K562 (cell line): ENCODE measurements around the gene ACTC1.

Experiments used
- BRD9 ChIP-seq: fragments of 450-650 bp; IDR thresholded peaks from 2 replicates; pipeline ENCODE4 v1.6.1; 2018; ENCODE audit warnings: low read depth; ENCODE audit not compliant: partially characterized antibody
- EZH2 ChIP-seq: IDR thresholded peaks from 2 replicates; pipeline ENCODE4 v1.6.1; 2012; ENCODE audit warnings: low read depth, mild to moderate bottlenecking, inconsistent platforms, low read length, borderline replicate concordance
- JUN ChIP-seq, 2 experiments: sonication (generic) in 1 of 2; formaldehyde crosslinking in 1 of 2; IDR thresholded peaks; 2 replicates each; pipeline versions ENCODE4 v1.6.1 to v1.8.0; 2012 to 2022; ENCODE audit warnings: borderline replicate concordance in 2 of 2, mild to moderate bottlenecking in 2 of 2, improper control_type of control experiment in 1 of 2, low read depth in 1 of 2, low read length in 1 of 2, missing genetic modification reagents in 1 of 2
- JUND ChIP-seq, 2 experiments: IDR thresholded peaks; 2 replicates in 1 of 2; 3 replicates in 1 of 2; pipeline ENCODE4 v1.6.1; 2011; ENCODE audit warnings: borderline replicate concordance in 2 of 2, low read depth in 2 of 2, low read length in 2 of 2, improper control_type of control experiment in 1 of 2, missing biosample characterization in 1 of 2, missing genetic modification characterization in 1 of 2, missing genetic modification reagents in 1 of 2
- POLR2A ChIP-seq: fragments of 450-650 bp; conservative IDR thresholded peaks from 2 replicates; pipeline ENCODE4 v1.6.1; 2016
- PPARD ChIP-seq: fragments of 250-450 bp; sonication (Bioruptor Pico); IDR thresholded peaks from 2 replicates; pipeline ENCODE4 v1.8.0; 2022; ENCODE audit warnings: inconsistent platforms, mild to moderate bottlenecking, moderate library complexity
- SPI1 ChIP-seq: IDR thresholded peaks from 2 replicates; pipeline ENCODE4 v1.6.1; 2011; ENCODE audit warnings: low read depth, low read length, control low read depth, borderline replicate concordance
- ZBTB1 ChIP-seq: sonication (generic); formaldehyde crosslinking; IDR thresholded peaks from 2 replicates; pipeline ENCODE4 v1.8.1; 2023; ENCODE audit warnings: missing genetic modification reagents, low read depth, mild to moderate bottlenecking, borderline replicate concordance
- TF ChIP-seq, protein P1 (sequence below), 3 experiments: IDR thresholded peaks in 2 of 3; conservative IDR thresholded peaks in 1 of 3; 2 replicates each; pipeline ENCODE4 v1.5.1; 2011 to 2012; ENCODE audit warnings: low read length in 3 of 3, mild to moderate bottlenecking in 3 of 3, control low read depth in 2 of 3, improper control_type of control experiment in 1 of 3, inconsistent platforms in 1 of 3, low read depth in 1 of 3, mixed read lengths in 1 of 3, moderate library complexity in 1 of 3; ENCODE audit not compliant: insufficient read depth in 2 of 3
- TF ChIP-seq, protein P2 (sequence below): fragments of 250-450 bp; sonication (Bioruptor Pico); IDR thresholded peaks from 2 replicates; pipeline ENCODE4 v1.8.0; 2021; ENCODE audit warnings: mild to moderate bottlenecking, moderate library complexity
- TF ChIP-seq, protein P3 (sequence below): fragments of 250-450 bp; sonication (Bioruptor Pico); IDR thresholded peaks from 2 replicates; pipeline ENCODE4 v1.8.0; 2021; ENCODE audit warnings: moderate library complexity, mild to moderate bottlenecking, inconsistent platforms
- TF ChIP-seq, protein P4 (sequence below), 3 experiments: fragments of 200-800 bp in 1 of 3; sonication (Bioruptor generic) in 1 of 3; sonication (generic) in 1 of 3; formaldehyde crosslinking in 1 of 3; IDR thresholded peaks; 2 replicates each; pipeline versions ENCODE4 v1.6.1 to v1.8.0; 2016 to 2022; ENCODE audit warnings: mild to moderate bottlenecking in 2 of 3, missing compliant biosample characterization in 2 of 3, missing genetic modification characterization in 2 of 3, missing genetic modification reagents in 1 of 3
- TF ChIP-seq, protein P5 (sequence below): sonication (generic); formaldehyde crosslinking; IDR thresholded peaks from 2 replicates; pipeline ENCODE4 v1.8.1; 2022; ENCODE audit warnings: missing genetic modification reagents
- TF ChIP-seq, protein P6 (sequence below), 2 experiments: IDR thresholded peaks; 2 replicates each; pipeline ENCODE4 v1.6.1; 2012; ENCODE audit warnings: improper control_type of control experiment in 2 of 2, low read depth in 2 of 2, low read length in 2 of 2, borderline replicate concordance in 1 of 2

DNA sequence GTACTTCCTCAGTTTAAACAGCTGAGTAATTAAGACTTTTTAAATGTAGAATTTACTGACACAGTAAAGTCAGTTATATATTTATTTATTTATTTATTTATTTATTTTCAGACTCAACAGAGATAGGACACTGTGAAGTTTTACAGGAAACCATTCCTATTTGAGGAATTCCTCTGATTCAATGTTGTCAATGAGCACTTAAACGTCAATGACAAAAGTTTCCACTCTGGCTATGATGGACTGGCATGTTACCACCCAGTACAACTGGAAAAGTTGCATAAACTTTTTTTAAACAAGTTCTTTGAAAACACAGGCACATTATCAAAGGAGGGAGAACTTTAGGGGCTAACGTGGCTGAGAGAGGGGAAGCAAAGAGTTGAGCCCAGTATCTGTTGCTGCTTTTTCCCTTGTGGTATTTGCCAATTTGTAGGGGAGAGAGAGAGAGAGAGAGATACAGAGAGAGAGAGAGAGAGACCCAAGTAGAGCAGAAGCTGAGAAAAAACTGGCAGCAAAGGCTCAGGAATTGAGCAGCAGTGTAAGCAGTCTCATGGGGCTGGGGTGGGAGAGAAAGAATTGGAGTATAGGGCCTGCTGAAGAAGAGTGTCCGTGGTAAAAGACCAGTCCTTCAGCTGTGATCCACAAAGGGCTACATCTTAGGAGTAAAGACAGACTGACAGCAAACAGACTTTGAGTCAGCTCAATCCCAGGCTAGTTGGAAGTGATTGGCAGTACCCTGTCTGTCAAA, 18.3 kb upstream of the ACTC1 start:
- TF ChIP-seq, protein P1, sequence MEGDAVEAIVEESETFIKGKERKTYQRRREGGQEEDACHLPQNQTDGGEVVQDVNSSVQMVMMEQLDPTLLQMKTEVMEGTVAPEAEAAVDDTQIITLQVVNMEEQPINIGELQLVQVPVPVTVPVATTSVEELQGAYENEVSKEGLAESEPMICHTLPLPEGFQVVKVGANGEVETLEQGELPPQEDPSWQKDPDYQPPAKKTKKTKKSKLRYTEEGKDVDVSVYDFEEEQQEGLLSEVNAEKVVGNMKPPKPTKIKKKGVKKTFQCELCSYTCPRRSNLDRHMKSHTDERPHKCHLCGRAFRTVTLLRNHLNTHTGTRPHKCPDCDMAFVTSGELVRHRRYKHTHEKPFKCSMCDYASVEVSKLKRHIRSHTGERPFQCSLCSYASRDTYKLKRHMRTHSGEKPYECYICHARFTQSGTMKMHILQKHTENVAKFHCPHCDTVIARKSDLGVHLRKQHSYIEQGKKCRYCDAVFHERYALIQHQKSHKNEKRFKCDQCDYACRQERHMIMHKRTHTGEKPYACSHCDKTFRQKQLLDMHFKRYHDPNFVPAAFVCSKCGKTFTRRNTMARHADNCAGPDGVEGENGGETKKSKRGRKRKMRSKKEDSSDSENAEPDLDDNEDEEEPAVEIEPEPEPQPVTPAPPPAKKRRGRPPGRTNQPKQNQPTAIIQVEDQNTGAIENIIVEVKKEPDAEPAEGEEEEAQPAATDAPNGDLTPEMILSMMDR (IDR thresholded peaks at IDR 0.05 in 2 of 3, conservative IDR thresholded peaks at IDR 0.05 in 1 of 3; ENCODE audit: insufficient read depth in 2 of 3, low read depth in 1 of 3, low read length in 3 of 3), result no peak
- TF ChIP-seq POLR2A, result no peak
- no peak for TF ChIP-seq SPI1
- no peak for TF ChIP-seq ZBTB1 (CRISPR knock-in tag)
- TF ChIP-seq BRD9, result no peak
- TF ChIP-seq, protein P2, sequence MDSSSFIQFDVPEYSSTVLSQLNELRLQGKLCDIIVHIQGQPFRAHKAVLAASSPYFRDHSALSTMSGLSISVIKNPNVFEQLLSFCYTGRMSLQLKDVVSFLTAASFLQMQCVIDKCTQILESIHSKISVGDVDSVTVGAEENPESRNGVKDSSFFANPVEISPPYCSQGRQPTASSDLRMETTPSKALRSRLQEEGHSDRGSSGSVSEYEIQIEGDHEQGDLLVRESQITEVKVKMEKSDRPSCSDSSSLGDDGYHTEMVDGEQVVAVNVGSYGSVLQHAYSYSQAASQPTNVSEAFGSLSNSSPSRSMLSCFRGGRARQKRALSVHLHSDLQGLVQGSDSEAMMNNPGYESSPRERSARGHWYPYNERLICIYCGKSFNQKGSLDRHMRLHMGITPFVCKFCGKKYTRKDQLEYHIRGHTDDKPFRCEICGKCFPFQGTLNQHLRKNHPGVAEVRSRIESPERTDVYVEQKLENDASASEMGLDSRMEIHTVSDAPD, result no peak
- TF ChIP-seq JUN (IDR thresholded peaks at IDR 0.05; ENCODE audit: borderline replicate concordance, low read depth, low read length), result no peak
- TF ChIP-seq JUN (CRISPR knock-in tag; IDR thresholded peaks at IDR 0.05; ENCODE audit: borderline replicate concordance), result no peak
- TF ChIP-seq JUND (IDR thresholded peaks at IDR 0.05; ENCODE audit: borderline replicate concordance, low read depth, low read length), result no peak
- TF ChIP-seq JUND (tag; IDR thresholded peaks at IDR 0.05; ENCODE audit: borderline replicate concordance, low read depth, low read length), result no peak
- TF ChIP-seq PPARD (CRISPR knock-in tag), result no peak
- TF ChIP-seq, protein P3, sequence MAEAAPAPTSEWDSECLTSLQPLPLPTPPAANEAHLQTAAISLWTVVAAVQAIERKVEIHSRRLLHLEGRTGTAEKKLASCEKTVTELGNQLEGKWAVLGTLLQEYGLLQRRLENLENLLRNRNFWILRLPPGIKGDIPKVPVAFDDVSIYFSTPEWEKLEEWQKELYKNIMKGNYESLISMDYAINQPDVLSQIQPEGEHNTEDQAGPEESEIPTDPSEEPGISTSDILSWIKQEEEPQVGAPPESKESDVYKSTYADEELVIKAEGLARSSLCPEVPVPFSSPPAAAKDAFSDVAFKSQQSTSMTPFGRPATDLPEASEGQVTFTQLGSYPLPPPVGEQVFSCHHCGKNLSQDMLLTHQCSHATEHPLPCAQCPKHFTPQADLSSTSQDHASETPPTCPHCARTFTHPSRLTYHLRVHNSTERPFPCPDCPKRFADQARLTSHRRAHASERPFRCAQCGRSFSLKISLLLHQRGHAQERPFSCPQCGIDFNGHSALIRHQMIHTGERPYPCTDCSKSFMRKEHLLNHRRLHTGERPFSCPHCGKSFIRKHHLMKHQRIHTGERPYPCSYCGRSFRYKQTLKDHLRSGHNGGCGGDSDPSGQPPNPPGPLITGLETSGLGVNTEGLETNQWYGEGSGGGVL (CRISPR knock-in tag), result no peak
- TF ChIP-seq EZH2, result no peak
- TF ChIP-seq, protein P4, sequence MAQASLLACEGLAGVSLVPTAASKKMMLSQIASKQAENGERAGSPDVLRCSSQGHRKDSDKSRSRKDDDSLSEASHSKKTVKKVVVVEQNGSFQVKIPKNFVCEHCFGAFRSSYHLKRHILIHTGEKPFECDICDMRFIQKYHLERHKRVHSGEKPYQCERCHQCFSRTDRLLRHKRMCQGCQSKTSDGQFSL (CRISPR knock-in tag; IDR thresholded peaks at IDR 0.05), result no peak
- TF ChIP-seq, protein P4 (tag; IDR thresholded peaks at IDR 0.05), result no peak
- TF ChIP-seq, protein P5, sequence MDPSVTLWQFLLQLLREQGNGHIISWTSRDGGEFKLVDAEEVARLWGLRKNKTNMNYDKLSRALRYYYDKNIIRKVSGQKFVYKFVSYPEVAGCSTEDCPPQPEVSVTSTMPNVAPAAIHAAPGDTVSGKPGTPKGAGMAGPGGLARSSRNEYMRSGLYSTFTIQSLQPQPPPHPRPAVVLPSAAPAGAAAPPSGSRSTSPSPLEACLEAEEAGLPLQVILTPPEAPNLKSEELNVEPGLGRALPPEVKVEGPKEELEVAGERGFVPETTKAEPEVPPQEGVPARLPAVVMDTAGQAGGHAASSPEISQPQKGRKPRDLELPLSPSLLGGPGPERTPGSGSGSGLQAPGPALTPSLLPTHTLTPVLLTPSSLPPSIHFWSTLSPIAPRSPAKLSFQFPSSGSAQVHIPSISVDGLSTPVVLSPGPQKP (CRISPR knock-in tag), result no peak
- TF ChIP-seq, protein P6, sequence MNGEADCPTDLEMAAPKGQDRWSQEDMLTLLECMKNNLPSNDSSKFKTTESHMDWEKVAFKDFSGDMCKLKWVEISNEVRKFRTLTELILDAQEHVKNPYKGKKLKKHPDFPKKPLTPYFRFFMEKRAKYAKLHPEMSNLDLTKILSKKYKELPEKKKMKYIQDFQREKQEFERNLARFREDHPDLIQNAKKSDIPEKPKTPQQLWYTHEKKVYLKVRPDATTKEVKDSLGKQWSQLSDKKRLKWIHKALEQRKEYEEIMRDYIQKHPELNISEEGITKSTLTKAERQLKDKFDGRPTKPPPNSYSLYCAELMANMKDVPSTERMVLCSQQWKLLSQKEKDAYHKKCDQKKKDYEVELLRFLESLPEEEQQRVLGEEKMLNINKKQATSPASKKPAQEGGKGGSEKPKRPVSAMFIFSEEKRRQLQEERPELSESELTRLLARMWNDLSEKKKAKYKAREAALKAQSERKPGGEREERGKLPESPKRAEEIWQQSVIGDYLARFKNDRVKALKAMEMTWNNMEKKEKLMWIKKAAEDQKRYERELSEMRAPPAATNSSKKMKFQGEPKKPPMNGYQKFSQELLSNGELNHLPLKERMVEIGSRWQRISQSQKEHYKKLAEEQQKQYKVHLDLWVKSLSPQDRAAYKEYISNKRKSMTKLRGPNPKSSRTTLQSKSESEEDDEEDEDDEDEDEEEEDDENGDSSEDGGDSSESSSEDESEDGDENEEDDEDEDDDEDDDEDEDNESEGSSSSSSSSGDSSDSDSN (IDR thresholded peaks at IDR 0.05; ENCODE audit: borderline replicate concordance in 1 of 2, low read depth in 2 of 2, low read length in 2 of 2), result no peak
